ENCODE results near the gene SENP7.

The SENP7 gene

DNA sequence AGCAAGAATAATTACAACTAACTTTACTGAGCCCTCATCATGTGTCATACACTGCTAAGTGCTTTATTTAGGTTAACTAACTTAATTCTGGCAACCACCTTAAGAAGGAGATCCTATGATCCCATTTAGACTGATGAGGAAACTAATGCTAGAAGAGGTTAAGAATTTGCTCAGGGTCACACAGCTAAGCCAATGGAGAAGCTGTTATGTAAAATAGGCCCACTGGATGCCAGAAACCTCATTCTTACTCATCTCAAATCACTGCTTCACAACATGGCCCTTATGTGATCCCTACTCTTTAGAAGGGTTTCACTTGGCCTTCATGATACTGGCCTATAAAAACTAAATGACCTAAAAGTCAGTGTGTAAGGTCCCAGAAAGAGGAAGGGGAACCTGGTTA, 233.8 kb downstream of the SENP7 start:
- H3K27ac ChIP-seq (ENCODE audit: low read depth in 2 of 2, low read length in 2 of 2), result no peak overlapping the region
- H3K27me3 ChIP-seq (ENCODE audit: control insufficient read depth in 2 of 2, insufficient read depth in 2 of 2, low read length in 2 of 2), result no peaks in the 10 kb centered on the region

DNA sequence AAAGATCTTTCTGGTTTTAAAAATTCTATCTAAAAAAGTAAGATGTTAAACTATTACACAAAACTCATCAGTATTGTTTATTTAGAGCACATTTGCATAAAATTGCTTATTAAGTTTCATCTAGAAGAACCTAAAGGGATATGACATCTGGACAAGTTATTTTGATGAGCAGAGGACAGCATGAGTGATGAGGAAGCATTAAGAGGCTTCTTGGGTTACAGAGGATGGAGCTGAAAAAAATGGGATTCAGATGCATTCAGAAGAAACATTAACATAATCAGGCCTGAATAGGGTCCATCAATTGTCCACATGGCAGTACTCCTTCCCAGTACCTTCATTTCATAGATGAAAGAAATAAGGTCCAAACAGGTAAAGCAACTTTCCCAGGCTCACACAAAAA, 234.3 kb downstream of the SENP7 start:
- H3K27me3 ChIP-seq (ENCODE audit: control insufficient read depth in 2 of 2, insufficient read depth in 2 of 2, low read length in 2 of 2), result no peaks in the 10 kb centered on the region
- no peak overlapping the region for H3K9ac ChIP-seq (ENCODE audit: low read depth in 1 of 2, low read length in 2 of 2)
- H3K4me3 ChIP-seq (ENCODE audit: low read length in 2 of 2), result no peak overlapping the region
- no peaks in the 10 kb centered on the region for H3K36me3 ChIP-seq (ENCODE audit: control insufficient read depth in 2 of 2, insufficient read depth in 2 of 2, low read length in 2 of 2)
- no peaks in the 10 kb centered on the region for H3K4me1 ChIP-seq (ENCODE audit: control insufficient read depth in 2 of 2, insufficient read depth in 2 of 2, low read length in 2 of 2)
- H3K27ac ChIP-seq (ENCODE audit: low read depth in 2 of 2, low read length in 2 of 2), result no peak overlapping the region
- no peaks in the 10 kb centered on the region for H3K9me3 ChIP-seq (ENCODE audit: control insufficient read depth in 2 of 2, low read length in 2 of 2)

More for the DNA sequence above, 233.8 kb downstream of the SENP7 start:
- H3K4me3 ChIP-seq (ENCODE audit: low read length in 2 of 2), result no peak overlapping the region
- H3K36me3 ChIP-seq (ENCODE audit: control insufficient read depth in 2 of 2, insufficient read depth in 2 of 2, low read length in 2 of 2), result no peaks in the 10 kb centered on the region
- no peak overlapping the region for H3K9ac ChIP-seq (ENCODE audit: low read depth in 1 of 2, low read length in 2 of 2)
- H3K4me1 ChIP-seq (ENCODE audit: control insufficient read depth in 2 of 2, insufficient read depth in 2 of 2, low read length in 2 of 2), result no peaks in the 10 kb centered on the region
- no peaks in the 10 kb centered on the region for H3K9me3 ChIP-seq (ENCODE audit: control insufficient read depth in 2 of 2, low read length in 2 of 2)

Data from mucosa of rectum (tissue), 2 donors.